T1000 (cell line): ENCODE results near the gene FRK.
"Not testable (repeated sequence)": the region's sequence is repeated elsewhere in the genome, so short reads cannot be mapped to it uniquely, and the experiment has no call there.

ENCODE experiments used
- DNase-seq: peaks from one replicate; lab custom pipeline; 2025; ENCODE audit warnings: mixed read lengths; lab: John Stamatoyannopoulos, UW

FRK gene

GRCh38 chr6:115945306-115945705 lies 115.4 kb downstream of the FRK start:
- no peak for DNase-seq

DNA sequence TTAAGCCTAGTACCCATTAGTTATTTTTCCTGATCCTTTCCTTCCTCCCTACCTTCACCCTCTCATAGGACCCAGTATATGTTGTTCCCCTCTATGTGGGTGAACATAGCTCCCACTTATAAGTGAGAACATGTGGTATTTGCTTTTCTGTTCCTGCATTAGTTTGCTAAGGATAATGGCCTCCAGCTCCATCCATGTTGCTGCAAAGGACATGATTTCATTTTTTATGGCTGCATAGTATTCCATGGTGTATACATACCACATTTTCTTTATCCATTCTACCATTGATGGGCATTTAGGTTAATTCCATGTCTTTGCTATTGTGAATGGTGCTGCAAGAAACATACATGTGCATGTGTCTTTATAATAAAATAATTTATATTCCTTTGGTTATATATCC lies 115.9 kb downstream of the FRK start:
- DNase-seq = not testable (repeated sequence)

DNA sequence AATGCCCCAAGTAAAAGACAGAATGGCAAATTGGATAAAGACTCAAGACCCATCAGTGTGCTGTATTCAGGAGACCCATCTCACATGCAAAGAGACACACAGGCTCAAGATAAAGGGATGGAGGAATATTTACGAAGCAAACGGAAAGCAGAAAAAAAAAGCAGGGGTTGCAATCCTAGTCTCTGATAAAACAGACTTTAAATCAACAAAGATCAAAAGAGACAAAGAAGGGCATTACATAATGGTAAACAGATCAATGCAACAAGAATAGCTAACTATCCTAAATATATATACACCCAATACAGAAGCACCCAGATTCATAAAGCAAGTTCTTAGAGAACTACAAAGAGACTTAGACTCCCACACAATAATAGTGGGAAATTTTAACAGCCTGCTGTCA lies 123.2 kb downstream of the FRK start:
- DNase-seq = not testable (repeated sequence)

DNA sequence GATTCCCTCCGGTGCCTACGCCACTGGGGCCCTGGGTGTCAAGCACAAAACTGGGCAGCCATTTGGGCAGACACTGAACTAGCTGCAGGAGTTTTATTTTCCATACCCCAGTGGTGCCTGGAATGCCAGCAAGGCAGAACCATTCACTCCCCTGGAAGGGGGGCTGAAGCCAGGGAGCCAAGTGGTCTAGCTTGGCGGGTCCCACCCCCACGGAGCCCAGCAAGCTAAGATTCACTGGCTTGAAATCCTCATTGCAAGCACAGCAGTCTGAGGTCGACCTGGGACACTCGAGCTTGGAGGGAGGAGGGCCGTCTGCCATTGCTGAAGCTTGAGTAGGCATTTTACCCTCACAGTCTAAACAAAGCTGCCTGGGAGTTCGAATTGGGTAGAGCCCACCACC lies 125.3 kb downstream of the FRK start:
- DNase-seq = no peak

- DNase-seq = no peak
Measured at GRCh38 chr6:115934829-115935228, 125.9 kb downstream of the FRK start.

DNA sequence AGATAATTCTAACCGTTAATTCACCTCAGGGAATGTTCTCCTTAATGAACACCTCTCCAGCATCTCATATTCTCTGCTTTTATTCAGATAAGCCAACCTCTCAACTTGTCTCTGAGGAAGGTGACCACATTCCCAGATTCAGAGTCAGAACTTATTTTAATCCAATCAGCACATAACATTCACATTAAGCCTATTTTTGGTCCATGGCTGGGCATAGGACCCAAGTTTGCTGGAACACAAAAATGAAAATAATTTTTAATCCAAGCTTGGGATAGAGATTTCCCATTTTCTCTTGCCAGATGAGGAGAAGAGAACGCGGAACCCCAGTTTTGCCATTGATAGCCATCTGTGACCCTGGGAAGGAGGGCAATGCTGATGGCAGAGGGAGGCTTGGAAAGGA lies 126.5 kb downstream of the FRK start:
- DNase-seq = no peak

DNA sequence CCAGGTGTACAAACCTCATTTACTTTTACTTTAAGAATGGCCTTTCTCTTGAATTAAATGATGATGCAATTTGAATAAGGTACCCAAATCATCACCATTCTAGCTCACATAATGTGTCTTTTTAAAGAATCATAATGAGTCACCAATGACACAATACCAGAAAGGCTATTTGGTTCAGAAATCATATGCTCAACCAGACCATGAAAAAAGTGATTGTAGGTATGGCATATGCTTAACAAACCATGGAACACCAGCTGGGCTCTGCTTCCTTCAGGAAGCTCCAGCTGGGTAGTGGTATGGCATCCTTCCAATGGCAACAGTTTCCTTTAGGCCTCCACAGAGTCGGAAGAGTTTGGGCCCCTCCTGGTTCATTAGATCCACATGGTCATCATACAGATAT lies 128.2 kb downstream of the FRK start:
- DNase-seq = no peak

- not testable (repeated sequence) for DNase-seq
Measured at GRCh38 chr6:115928000-115928399, 132.7 kb downstream of the FRK start.

DNA sequence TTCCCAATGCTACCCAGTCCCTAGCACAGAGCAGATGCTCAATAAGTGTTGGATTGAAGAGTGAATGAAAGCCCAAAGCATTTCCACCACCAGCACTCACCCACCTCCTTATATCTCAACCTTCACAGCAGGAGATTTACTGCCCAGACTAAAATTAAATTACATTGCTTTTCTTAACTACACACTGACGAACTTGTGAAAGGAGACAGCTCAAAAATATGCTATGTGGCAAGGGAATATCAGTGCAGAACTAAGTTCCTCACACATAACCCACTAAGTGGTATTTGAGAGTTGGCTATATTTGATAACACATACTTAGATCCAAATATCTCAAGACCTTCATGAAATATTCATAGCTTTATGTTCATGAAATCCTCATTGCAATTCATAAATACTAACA lies 137.7 kb downstream of the FRK start:
- no peak for DNase-seq

- DNase-seq = no peak
Measured at GRCh38 chr6:115914098-115914497, 146.6 kb downstream of the FRK start.

GRCh38 chr6:115909923-115910546 lies 150.7 kb downstream of the FRK start:
- DNase-seq = no peak

GRCh38 chr6:115908906-115909559 lies 151.7 kb downstream of the FRK start:
- no peak for DNase-seq

DNA sequence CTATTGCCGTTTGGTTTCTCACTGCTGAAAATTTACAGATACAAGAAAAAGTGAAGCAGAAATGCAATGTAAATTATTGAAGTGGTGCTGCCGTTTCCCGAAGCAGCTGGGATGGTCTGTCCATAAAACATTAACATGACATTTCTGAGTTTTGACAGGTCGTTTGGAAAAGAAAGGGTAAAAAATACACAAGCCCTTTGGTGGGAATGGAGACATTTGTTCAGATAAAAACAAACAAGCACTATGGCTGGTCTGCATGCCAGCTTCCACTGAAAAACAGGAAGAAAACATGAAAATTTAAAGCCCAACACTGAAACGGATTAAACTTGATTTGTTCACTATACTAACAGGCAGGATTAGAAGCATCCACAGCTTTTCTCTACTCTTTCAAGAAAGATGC lies 155.2 kb downstream of the FRK start:
- DNase-seq = no peak

GRCh38 chr6:115902436-115902835 lies 158.3 kb downstream of the FRK start:
- no peak for DNase-seq

DNA sequence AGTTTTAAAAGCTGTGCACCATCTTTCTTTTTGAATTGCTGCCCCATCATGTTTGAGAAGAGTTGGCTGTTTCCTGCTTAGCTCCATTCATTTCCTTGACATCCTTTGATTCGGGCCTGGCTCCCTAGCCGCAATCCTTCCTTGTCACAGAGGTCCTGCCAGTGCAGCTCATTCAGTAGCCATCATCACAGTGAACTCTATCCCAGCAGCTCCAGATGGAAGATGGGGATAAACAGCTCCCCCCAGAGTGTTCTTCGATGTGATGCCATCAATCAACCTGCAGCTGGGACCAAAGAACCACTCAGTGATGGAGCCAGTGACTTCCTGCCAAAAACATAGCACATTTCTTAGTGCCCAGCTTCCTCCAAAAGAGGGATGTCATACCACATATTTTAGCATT lies 158.8 kb downstream of the FRK start:
- no peak for DNase-seq

GRCh38 chr6:115899730-115900282 lies 160.9 kb downstream of the FRK start:
- DNase-seq = no peak

DNA sequence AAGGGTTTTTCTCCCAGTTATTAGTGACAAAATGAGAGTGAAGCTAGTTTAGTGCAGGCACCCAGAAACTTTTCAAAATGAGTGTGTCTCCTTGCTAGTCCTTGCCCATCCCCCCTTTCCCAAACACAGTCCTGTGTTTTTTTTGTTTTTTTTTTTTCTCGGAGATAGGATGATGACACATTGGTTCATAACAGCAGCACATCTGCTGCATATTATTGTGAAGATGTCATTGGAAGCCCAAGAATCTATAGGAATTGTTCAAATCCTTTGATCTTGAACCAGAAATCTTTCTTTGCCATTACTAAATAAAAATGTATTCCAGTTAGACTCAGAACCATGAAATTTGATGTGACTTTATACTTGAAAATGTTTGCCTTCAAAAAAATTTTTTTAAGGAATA lies 162.4 kb downstream of the FRK start:
- DNase-seq = no peak

DNA sequence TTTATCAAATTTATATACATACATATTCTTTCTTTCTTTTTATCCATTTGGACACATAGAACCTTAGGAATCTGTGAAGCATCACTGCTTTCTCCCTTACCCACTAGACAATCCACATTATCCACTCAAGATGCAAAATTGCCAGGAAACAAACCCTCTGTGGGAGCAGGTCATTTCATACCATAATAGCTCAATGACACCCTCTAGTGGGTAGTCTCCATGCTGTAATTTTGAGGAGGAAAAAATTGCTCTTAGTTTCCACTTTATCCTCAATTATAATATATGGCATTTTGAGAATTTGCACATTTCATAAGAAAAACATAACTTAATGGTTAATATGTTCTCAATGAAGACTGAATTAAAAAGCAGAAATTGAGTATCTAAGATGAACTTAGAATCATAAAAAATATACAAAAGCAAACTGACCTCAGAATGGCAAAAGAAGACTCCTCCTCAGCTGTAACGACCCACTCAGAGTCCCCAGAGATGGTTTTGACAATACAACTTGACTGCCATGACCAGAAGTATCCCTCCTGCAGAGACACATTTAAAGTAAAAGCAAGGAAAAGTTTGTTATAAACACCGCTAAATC lies 164.1 kb downstream of the FRK start:
- no peak for DNase-seq

DNA sequence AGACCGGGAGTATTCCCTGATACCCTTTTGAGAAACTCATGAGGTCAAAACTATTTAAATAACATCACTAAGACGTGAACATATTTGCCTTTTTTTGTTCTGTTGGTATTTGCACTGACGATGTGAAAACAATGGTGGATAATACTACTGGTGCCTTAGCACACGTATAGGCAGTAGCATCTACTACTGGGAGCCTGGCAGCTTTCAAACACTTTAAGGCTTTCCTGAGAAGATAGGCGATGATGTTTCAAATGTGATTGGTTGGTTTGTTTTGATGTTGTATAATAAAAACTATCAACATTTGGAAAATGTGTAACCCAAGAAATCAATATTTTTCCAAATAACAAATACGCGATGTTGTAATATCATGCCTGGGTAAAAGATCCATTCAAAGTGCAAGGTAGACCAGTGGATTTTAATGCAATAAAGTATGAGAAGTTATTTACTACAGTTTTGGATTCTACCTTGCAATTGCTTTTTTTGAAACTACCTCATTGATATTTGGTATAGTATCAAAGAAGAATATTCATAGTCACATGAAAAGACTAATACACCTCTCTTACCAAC lies 166.2 kb downstream of the FRK start:
- no peak for DNase-seq

DNA sequence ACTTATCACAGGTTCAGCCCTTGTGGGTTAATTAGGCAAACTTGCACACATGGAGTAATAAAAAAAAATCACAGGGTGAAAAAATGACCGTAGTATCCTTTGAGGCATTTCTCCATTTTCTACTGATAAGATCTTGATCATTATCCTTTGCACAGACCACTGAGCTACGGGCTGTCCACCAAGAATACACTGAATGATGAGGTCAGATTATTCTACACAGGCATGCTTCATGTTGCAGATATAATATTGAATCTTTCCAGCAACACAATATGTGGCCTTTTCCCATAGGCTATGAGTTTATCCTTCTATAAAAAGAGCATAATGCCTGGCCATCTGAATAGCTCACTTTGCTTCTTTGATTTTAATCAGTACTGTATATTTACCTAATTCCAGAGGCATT lies 168.9 kb downstream of the FRK start:
- DNase-seq = no peak

DNA sequence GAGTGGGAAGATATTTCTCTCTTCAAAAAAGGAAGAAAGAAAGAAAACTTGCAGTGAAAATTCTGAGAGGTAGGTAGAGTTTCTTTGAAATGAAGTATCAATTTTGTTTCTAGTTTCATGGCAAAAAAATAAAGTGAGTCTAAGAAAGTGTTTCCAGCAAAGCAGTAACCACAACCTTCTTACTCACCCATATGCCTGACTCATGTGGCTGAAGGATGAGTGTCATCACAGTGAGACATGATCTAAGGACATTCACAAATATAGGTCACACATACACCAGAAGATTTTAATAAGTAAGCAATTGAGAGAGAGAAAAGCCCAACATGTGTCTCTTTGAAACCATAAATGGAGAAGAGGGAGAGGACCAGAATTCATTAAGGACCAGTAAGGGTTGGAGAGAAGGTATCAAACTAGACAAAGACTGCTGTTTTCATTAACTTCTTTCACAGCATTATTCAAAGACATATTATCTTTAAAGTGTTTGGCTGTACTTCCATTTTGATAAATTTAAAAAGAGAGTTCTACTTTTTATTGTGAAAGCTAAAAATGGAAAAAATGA lies 169.5 kb downstream of the FRK start:
- DNase-seq = no peak

DNA sequence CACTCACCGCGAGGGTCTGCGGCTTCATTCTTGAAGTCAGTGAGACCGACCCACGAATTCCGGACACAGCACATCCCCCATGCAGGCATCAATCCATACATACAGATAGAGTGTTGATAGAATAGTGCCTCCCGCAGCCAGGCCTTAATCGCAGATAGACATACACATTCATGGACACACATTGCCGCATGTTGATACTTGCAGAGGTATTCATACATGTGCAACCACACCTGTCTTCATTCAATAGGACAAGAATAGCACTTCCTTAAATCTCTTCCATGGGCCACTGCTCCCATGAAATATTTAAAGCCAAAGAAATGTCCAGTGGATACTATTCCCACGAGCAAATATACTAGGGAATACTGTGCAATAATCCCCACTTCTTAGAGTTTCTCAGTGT lies 170.5 kb downstream of the FRK start:
- DNase-seq = no peak
